ENCODE results near the gene WWOX. TPM values are rescaled to one million over a fixed set of nuclear protein-coding genes. Genes with fewer than 3 reads are reported as not detected.

WWOX gene
- total RNA-seq, 2 donors from 2014 or later: 30.0 to 35.4 TPM

DNA sequence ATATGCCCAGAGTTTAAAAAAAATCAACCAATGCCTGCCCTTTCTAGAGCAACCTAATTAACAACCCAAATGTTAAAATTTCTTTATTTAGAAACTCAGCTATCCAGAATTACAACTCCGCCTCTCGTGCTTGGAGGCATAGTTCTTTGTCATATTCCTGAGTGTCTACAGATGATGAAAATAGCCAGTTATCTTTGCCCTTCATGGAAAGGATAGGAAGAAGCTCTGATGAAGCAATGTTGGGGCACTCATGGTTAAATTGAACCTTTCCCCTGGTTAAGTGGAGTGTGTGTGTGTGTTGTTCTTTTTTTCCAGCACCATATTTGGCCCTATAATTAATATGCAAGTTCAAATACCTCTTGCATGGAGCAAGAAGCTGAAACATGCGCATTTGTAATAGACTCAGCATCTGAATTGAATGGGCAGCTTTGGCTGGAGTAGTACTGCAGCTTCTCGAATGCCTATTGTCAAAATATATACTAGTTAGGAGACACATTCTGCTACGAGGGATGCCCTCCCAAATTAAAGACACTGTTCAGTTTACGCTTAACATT lies 506.2 kb downstream of the WWOX start:
- Histone ChIP-seq H3K4me3 (ENCODE audit: low read length) (no peak overlapping the region), H3K27me3 (ENCODE audit: control insufficient read depth, insufficient read depth, low read length, poor library complexity, severe bottlenecking) (no peaks in the 10 kb centered on the region), H3K4me1 (ENCODE audit: control insufficient read depth, insufficient read depth, low read length) (no peaks in the 10 kb centered on the region), H3K36me3 (ENCODE audit: control insufficient read depth, insufficient read depth, low read length) (no peaks in the 10 kb centered on the region), H3K9me3 (ENCODE audit: control insufficient read depth, low read length) (no peaks in the 10 kb centered on the region), H3K27ac (ENCODE audit: low read depth, low read length) (peak overlapping the region; percentile 87), H3K9ac (ENCODE audit: extremely low read depth, low read length, poor library complexity, severe bottlenecking) (no peak overlapping the region)
- WGBS, 2 experiments (ENCODE audit: insufficient coverage in 1 of 2, insufficient read length in 1 of 2): 59 to 87% methylated on average over 2 to 6 of the region's 6 CpGs
- H3K4me1 Mint-ChIP-seq: peaks cover 29% of the 10 kb centered on the region
- H3K36me3 Mint-ChIP-seq (ENCODE audit: low read depth): no peaks in the 10 kb centered on the region
- no peaks in the 10 kb centered on the region for H3K27me3 Mint-ChIP-seq (ENCODE audit: insufficient read depth)
- no peak overlapping the region for H3K27ac Mint-ChIP-seq
- no peaks in the 10 kb centered on the region for H3K9me3 Mint-ChIP-seq
- H3K4me3 Mint-ChIP-seq: no peak overlapping the region
- TF ChIP-seq CTCF (conservative IDR thresholded peaks at IDR 0.05): no peak
- DNase-seq: no peak

GRCh38 chr16:78606545-78606944 lies 507.1 kb downstream of the WWOX start:
- H3K27ac ChIP-seq (ENCODE audit: low read depth, low read length): peak overlapping the region; percentile 87
- DNase-seq: no peak

GRCh38 chr16:78607022-78607421 lies 507.6 kb downstream of the WWOX start:
- WGBS, 2 experiments (ENCODE audit: insufficient coverage in 1 of 2, insufficient read length in 1 of 2): 100% methylated on average over 2 of the region's 5 CpGs; no CpG with 5 or more reads in 1 of the 2 experiments
- no peaks in the 10 kb centered on the region for H3K9me3 Mint-ChIP-seq
- H3K27me3 Mint-ChIP-seq (ENCODE audit: insufficient read depth): no peaks in the 10 kb centered on the region
- no peak for DNase-seq
- Histone ChIP-seq H3K27ac (ENCODE audit: low read depth, low read length) (peak overlapping the region; percentile 71), H3K4me3 (ENCODE audit: low read length) (no peak overlapping the region), H3K36me3 (ENCODE audit: control insufficient read depth, insufficient read depth, low read length) (no peaks in the 10 kb centered on the region), H3K27me3 (ENCODE audit: control insufficient read depth, insufficient read depth, low read length, poor library complexity, severe bottlenecking) (no peaks in the 10 kb centered on the region), H3K9ac (ENCODE audit: extremely low read depth, low read length, poor library complexity, severe bottlenecking) (no peak overlapping the region), H3K4me1 (ENCODE audit: control insufficient read depth, insufficient read depth, low read length) (no peaks in the 10 kb centered on the region), H3K9me3 (ENCODE audit: control insufficient read depth, low read length) (no peaks in the 10 kb centered on the region)
- no peak overlapping the region for H3K4me3 Mint-ChIP-seq
- H3K4me1 Mint-ChIP-seq: peaks cover 29% of the 10 kb centered on the region
- no peaks in the 10 kb centered on the region for H3K36me3 Mint-ChIP-seq (ENCODE audit: low read depth)
- no peak overlapping the region for H3K27ac Mint-ChIP-seq
- TF ChIP-seq CTCF (conservative IDR thresholded peaks at IDR 0.05): no peak

More at GRCh38 chr16:78606545-78606944, 507.1 kb downstream of the WWOX start:
- H3K36me3 ChIP-seq (ENCODE audit: control insufficient read depth, insufficient read depth, low read length): no peaks in the 10 kb centered on the region
- H3K27me3 ChIP-seq (ENCODE audit: control insufficient read depth, insufficient read depth, low read length, poor library complexity, severe bottlenecking): no peaks in the 10 kb centered on the region
- H3K27me3 Mint-ChIP-seq (ENCODE audit: insufficient read depth): no peaks in the 10 kb centered on the region
- WGBS, 2 experiments (ENCODE audit: insufficient coverage in 1 of 2, insufficient read length in 1 of 2): 35 to 60% methylated on average over 7 to 8 of the region's 8 CpGs
- no peaks in the 10 kb centered on the region for H3K9me3 ChIP-seq (ENCODE audit: control insufficient read depth, low read length)
- H3K4me1 Mint-ChIP-seq: peaks cover 29% of the 10 kb centered on the region
- H3K9me3 Mint-ChIP-seq: no peaks in the 10 kb centered on the region
- H3K4me1 ChIP-seq (ENCODE audit: control insufficient read depth, insufficient read depth, low read length): no peaks in the 10 kb centered on the region
- no peak for TF ChIP-seq CTCF (conservative IDR thresholded peaks at IDR 0.05)
- no peak overlapping the region for H3K4me3 ChIP-seq (ENCODE audit: low read length)
- H3K4me3 Mint-ChIP-seq: peak overlapping the region; percentile 10
- H3K27ac Mint-ChIP-seq: no peak overlapping the region
- H3K36me3 Mint-ChIP-seq (ENCODE audit: low read depth): no peaks in the 10 kb centered on the region
- H3K9ac ChIP-seq (ENCODE audit: extremely low read depth, low read length, poor library complexity, severe bottlenecking): no peak overlapping the region

Measured in endodermal cell (in vitro differentiated cells).